ENCODE results near the gene CCDC178. TPM values are rescaled to one million over a fixed set of nuclear protein-coding genes. Genes with fewer than 3 reads are reported as not detected.

CCDC178 gene
- total RNA-seq, 1 experiment from 2014 or later = not detected

DNA sequence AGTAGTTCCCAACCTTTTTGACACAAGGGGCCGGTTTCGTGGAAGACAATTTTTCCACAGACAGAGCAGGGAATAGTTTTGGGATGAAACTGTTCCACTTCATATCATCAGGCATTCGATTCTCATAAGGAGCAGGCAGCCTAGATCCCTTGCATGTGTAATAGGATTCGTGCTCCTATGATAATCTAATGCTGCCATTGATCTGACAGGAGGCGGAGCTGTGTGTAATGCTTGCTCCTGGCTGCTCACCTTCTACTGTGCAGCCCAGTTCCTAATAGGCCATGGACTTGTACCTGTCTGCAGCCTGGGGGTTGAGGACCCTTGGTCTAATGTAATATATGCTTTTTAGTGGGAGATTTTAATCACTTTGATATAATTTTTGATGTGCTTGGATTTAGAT, 479.0 kb downstream of the CCDC178 start:
- Histone ChIP-seq H3K9me2 (ENCODE audit: insufficient read depth) (no peaks in the 10 kb centered on the region), H2AFZ (ENCODE audit: low read depth, low read length, poor library complexity, severe bottlenecking) (no peak overlapping the region), H3K4me2 (ENCODE audit: low read length) (no peak overlapping the region), H3K9ac (ENCODE audit: low read length) (no peak overlapping the region), H3K36me3 (ENCODE audit: control insufficient read depth in 1 of 2, insufficient read depth in 2 of 2, low read length in 2 of 2) (no peaks in the 10 kb centered on the region), H3K27me3 (ENCODE audit: insufficient read depth, low read length) (no peaks in the 10 kb centered on the region), H3K79me2 (ENCODE audit: insufficient read depth, low read length) (no peaks in the 10 kb centered on the region), H3K9me3 (ENCODE audit: control insufficient read depth in 1 of 2, insufficient read depth in 1 of 2, low read depth in 1 of 2, low read length in 2 of 2) (no peaks in the 10 kb centered on the region; a peak in 2 of 4 replicates), H3K4me1 (ENCODE audit: control insufficient read depth in 1 of 2, insufficient read depth in 2 of 2, low read length in 2 of 2) (no peaks in the 10 kb centered on the region), H3K27ac (ENCODE audit: low read depth, low read length) (no peak overlapping the region), H4K20me1 (ENCODE audit: insufficient read depth) (no peaks in the 10 kb centered on the region), H3K4me3 (replicated peaks in 1 of 2; ENCODE audit: low read depth in 1 of 2, low read length in 2 of 2) (no peak overlapping the region)
- ChIA-PET POLR2A (no interaction called here), CTCF (no interaction called here), RAD21 (ENCODE audit: low non-redundant PET in 1 of 2, low total read pairs in 2 of 2, uncharacterized antibody in 2 of 2, unreplicated experiment in 2 of 2) (no interaction called here)
- ATAC-seq (no peak), DNase-seq (ENCODE audit: low read depth, low spot score) (no peak)
- no TSS peak for BruUV-seq (replicated peaks)
- TF ChIP-seq, protein P1, sequence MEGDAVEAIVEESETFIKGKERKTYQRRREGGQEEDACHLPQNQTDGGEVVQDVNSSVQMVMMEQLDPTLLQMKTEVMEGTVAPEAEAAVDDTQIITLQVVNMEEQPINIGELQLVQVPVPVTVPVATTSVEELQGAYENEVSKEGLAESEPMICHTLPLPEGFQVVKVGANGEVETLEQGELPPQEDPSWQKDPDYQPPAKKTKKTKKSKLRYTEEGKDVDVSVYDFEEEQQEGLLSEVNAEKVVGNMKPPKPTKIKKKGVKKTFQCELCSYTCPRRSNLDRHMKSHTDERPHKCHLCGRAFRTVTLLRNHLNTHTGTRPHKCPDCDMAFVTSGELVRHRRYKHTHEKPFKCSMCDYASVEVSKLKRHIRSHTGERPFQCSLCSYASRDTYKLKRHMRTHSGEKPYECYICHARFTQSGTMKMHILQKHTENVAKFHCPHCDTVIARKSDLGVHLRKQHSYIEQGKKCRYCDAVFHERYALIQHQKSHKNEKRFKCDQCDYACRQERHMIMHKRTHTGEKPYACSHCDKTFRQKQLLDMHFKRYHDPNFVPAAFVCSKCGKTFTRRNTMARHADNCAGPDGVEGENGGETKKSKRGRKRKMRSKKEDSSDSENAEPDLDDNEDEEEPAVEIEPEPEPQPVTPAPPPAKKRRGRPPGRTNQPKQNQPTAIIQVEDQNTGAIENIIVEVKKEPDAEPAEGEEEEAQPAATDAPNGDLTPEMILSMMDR (IDR thresholded peaks at IDR 0.05 in 2 of 3, conservative IDR thresholded peaks at IDR 0.05 in 1 of 3; ENCODE audit: borderline replicate concordance in 1 of 3, insufficient read depth in 1 of 3, low read depth in 2 of 3, low read length in 2 of 3) = no peak
- TF ChIP-seq POLR2A (IDR thresholded peaks at IDR 0.05; ENCODE audit: borderline replicate concordance, extremely low read depth, insufficient read depth, insufficient read length) = no peak
- TF ChIP-seq CEBPB (IDR thresholded peaks at IDR 0.05; ENCODE audit: low read depth) = no peak
- TF ChIP-seq SIN3A (IDR thresholded peaks at IDR 0.05; ENCODE audit: low read depth) = no peak
- TF ChIP-seq ZNF274 (IDR thresholded peaks at IDR 0.05; ENCODE audit: low read depth, low read length) = no peak
- TF ChIP-seq, protein P2, sequence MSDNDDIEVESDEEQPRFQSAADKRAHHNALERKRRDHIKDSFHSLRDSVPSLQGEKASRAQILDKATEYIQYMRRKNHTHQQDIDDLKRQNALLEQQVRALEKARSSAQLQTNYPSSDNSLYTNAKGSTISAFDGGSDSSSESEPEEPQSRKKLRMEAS (IDR thresholded peaks at IDR 0.05) = no peak
- TF ChIP-seq SRF (IDR thresholded peaks at IDR 0.05; ENCODE audit: low read depth) = no peak
- no peak for TF ChIP-seq SP1 (IDR thresholded peaks at IDR 0.05; ENCODE audit: low read depth)
- no peak for TF ChIP-seq RAD21 (IDR thresholded peaks at IDR 0.05; ENCODE audit: low read depth)
- TF ChIP-seq, protein P3, sequence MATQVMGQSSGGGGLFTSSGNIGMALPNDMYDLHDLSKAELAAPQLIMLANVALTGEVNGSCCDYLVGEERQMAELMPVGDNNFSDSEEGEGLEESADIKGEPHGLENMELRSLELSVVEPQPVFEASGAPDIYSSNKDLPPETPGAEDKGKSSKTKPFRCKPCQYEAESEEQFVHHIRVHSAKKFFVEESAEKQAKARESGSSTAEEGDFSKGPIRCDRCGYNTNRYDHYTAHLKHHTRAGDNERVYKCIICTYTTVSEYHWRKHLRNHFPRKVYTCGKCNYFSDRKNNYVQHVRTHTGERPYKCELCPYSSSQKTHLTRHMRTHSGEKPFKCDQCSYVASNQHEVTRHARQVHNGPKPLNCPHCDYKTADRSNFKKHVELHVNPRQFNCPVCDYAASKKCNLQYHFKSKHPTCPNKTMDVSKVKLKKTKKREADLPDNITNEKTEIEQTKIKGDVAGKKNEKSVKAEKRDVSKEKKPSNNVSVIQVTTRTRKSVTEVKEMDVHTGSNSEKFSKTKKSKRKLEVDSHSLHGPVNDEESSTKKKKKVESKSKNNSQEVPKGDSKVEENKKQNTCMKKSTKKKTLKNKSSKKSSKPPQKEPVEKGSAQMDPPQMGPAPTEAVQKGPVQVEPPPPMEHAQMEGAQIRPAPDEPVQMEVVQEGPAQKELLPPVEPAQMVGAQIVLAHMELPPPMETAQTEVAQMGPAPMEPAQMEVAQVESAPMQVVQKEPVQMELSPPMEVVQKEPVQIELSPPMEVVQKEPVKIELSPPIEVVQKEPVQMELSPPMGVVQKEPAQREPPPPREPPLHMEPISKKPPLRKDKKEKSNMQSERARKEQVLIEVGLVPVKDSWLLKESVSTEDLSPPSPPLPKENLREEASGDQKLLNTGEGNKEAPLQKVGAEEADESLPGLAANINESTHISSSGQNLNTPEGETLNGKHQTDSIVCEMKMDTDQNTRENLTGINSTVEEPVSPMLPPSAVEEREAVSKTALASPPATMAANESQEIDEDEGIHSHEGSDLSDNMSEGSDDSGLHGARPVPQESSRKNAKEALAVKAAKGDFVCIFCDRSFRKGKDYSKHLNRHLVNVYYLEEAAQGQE (IDR thresholded peaks at IDR 0.05; ENCODE audit: low read depth) = no peak
- TF ChIP-seq ZFX (IDR thresholded peaks at IDR 0.05) = no peak
- no peak for TF ChIP-seq EGR1 (IDR thresholded peaks at IDR 0.05; ENCODE audit: low read depth)
- no peak for TF ChIP-seq EZH2 (IDR thresholded peaks at IDR 0.05)
- TF ChIP-seq FOSL1 (IDR thresholded peaks at IDR 0.05; ENCODE audit: low read depth) = no peak
- TF ChIP-seq CBX3 (IDR thresholded peaks at IDR 0.05; ENCODE audit: low read depth) = no peak
- TF ChIP-seq, protein P4, sequence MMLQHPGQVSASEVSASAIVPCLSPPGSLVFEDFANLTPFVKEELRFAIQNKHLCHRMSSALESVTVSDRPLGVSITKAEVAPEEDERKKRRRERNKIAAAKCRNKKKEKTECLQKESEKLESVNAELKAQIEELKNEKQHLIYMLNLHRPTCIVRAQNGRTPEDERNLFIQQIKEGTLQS (IDR thresholded peaks at IDR 0.05) = no peak
- no peak for TF ChIP-seq TCF7L2 (IDR thresholded peaks at IDR 0.05; ENCODE audit: borderline replicate concordance, extremely low read depth, insufficient read depth, insufficient read length)
- TF ChIP-seq, protein P5, sequence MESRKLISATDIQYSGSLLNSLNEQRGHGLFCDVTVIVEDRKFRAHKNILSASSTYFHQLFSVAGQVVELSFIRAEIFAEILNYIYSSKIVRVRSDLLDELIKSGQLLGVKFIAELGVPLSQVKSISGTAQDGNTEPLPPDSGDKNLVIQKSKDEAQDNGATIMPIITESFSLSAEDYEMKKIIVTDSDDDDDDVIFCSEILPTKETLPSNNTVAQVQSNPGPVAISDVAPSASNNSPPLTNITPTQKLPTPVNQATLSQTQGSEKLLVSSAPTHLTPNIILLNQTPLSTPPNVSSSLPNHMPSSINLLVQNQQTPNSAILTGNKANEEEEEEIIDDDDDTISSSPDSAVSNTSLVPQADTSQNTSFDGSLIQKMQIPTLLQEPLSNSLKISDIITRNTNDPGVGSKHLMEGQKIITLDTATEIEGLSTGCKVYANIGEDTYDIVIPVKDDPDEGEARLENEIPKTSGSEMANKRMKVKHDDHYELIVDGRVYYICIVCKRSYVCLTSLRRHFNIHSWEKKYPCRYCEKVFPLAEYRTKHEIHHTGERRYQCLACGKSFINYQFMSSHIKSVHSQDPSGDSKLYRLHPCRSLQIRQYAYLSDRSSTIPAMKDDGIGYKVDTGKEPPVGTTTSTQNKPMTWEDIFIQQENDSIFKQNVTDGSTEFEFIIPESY (IDR thresholded peaks at IDR 0.05; ENCODE audit: extremely low read depth, insufficient replicate concordance, low read length) = no peak
- intact Hi-C loops (cut with micrococcal nuclease) = no loop called here

All from HCT116 (cell line).